Measurements from ENCODE around the gene ANKRD31. TPM values are rescaled to one million over a fixed set of nuclear protein-coding genes. Genes with fewer than 3 reads are reported as not detected.
"Not testable (repeated sequence)": the region's sequence is repeated elsewhere in the genome, so short reads cannot be mapped to it uniquely, and the experiment has no call there.

Gene ANKRD31
- total RNA-seq, 1 experiment from 2014 or later: 1.5 TPM

DNA sequence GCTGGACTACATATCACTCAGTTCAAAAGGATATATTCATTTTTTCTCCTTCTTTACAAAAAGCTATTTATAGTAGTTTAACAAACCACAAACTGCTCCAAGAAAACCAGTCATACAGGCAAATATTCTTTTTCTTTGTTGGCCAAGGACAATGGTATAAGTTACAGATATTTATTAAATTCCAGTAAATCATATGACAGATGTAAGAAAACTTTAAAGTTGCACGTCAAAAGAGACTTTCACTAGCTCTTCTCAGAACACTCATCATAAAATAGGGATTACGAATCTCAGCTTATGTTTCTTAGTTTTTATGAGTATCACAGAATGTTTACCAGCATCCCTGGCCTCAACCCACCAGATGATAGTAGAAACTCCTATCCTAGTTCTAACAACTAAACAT, 67.2 kb downstream of the ANKRD31 start:
- no TSS peak for BruUV-seq (replicated peaks)
- Mint-ChIP-seq H3K4me1 (ENCODE audit: low read depth, unreplicated experiment) (no peaks in the 10 kb centered on the region), H3K27me3 (ENCODE audit: unreplicated experiment) (no peaks in the 10 kb centered on the region), H3K4me3 (ENCODE audit: low read depth, unreplicated experiment) (no peak overlapping the region), H3K9me3 (ENCODE audit: low read depth, unreplicated experiment) (no peaks in the 10 kb centered on the region), H3K27ac (ENCODE audit: unreplicated experiment) (no peak overlapping the region), H3K36me3 (ENCODE audit: insufficient read depth, unreplicated experiment) (no peaks in the 10 kb centered on the region)
- intact Hi-C loops (cut with micrococcal nuclease; ENCODE audit: unreplicated experiment): no loop called here
- CTCF ChIA-PET: interaction anchor here (1.5 kb wide), 1 partner anchor 67 kb away, joined by 4 read pairs; the partner anchor contains the start of gene ANKRD31
- TF ChIP-seq, protein P1, sequence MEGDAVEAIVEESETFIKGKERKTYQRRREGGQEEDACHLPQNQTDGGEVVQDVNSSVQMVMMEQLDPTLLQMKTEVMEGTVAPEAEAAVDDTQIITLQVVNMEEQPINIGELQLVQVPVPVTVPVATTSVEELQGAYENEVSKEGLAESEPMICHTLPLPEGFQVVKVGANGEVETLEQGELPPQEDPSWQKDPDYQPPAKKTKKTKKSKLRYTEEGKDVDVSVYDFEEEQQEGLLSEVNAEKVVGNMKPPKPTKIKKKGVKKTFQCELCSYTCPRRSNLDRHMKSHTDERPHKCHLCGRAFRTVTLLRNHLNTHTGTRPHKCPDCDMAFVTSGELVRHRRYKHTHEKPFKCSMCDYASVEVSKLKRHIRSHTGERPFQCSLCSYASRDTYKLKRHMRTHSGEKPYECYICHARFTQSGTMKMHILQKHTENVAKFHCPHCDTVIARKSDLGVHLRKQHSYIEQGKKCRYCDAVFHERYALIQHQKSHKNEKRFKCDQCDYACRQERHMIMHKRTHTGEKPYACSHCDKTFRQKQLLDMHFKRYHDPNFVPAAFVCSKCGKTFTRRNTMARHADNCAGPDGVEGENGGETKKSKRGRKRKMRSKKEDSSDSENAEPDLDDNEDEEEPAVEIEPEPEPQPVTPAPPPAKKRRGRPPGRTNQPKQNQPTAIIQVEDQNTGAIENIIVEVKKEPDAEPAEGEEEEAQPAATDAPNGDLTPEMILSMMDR (IDR thresholded peaks at IDR 0.05; ENCODE audit: unreplicated experiment): no peak
- no peak for DNase-seq

DNA sequence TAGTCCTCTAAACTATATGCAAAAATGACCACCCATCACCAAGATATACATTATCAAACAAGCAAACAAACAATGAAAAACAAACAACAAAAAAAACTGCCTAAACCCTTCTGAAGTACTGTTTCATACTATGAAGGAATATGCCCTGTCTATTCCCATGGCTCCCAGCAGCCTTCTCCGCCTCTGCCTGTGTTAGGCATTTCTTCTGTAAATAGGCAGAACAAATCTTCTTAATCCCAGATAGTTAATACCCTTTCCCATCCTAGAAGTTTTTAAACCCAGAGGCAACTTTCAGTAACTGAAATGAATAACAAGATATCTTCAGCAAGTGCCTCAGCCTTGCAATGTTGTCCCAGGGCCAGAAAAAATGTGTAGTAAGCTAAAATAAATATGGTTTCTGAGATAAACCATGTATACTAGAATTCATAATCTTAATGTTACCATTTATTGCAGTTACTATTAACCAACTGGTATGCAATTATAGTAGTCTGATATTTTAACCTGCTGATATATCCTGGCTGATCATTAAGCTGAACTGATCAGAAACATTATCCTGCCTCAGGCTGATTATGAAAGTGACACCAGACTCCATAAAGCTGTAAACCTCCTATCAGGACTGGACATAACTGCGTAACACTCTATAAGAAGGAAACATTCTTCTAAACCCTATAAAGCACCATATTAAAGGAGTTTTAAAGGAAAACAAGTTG, 68.5 kb downstream of the ANKRD31 start:
- Mint-ChIP-seq H3K9me3 (ENCODE audit: low read depth, unreplicated experiment) (no peaks in the 10 kb centered on the region), H3K27me3 (ENCODE audit: unreplicated experiment) (no peaks in the 10 kb centered on the region), H3K4me3 (ENCODE audit: low read depth, unreplicated experiment) (no peak overlapping the region), H3K27ac (ENCODE audit: unreplicated experiment) (no peak overlapping the region), H3K36me3 (ENCODE audit: insufficient read depth, unreplicated experiment) (no peaks in the 10 kb centered on the region), H3K4me1 (ENCODE audit: low read depth, unreplicated experiment) (no peaks in the 10 kb centered on the region)
- no peak for DNase-seq
- CTCF ChIA-PET: interaction anchor here (1.5 kb wide), 1 partner anchor 69 kb away, joined by 4 read pairs; the partner anchor contains the start of gene ANKRD31
- TF ChIP-seq, protein P1 (IDR thresholded peaks at IDR 0.05; ENCODE audit: unreplicated experiment): no peak
- intact Hi-C loops (cut with micrococcal nuclease; ENCODE audit: unreplicated experiment): no loop called here
- BruUV-seq (replicated peaks): no TSS peak

DNA sequence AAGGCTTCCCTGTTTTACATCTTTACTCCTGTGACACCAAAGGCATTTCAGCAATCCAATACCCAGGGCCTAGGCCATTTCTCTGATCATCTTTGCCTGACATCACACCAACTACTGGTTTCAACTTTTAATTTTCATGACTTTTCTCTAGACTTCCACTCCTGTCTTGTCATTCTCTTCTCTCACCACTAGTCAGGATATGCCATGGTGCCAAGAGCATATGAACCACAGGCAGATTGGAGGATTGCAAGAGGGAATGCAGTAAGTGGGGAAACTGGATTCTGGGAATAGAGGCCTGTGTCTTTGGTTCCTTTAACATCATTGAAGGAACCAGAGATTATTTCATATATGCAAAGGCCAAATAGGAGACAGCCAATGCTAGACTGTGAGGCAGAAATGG, 69.3 kb downstream of the ANKRD31 start:
- CTCF ChIA-PET: no interaction called here
- Mint-ChIP-seq H3K9me3 (ENCODE audit: low read depth, unreplicated experiment) (no peaks in the 10 kb centered on the region), H3K4me1 (ENCODE audit: low read depth, unreplicated experiment) (no peaks in the 10 kb centered on the region), H3K27ac (ENCODE audit: unreplicated experiment) (no peak overlapping the region), H3K36me3 (ENCODE audit: insufficient read depth, unreplicated experiment) (no peaks in the 10 kb centered on the region), H3K4me3 (ENCODE audit: low read depth, unreplicated experiment) (no peak overlapping the region), H3K27me3 (ENCODE audit: unreplicated experiment) (no peaks in the 10 kb centered on the region)
- intact Hi-C loops (cut with micrococcal nuclease; ENCODE audit: unreplicated experiment): no loop called here
- TF ChIP-seq, protein P1 (IDR thresholded peaks at IDR 0.05; ENCODE audit: unreplicated experiment): peak; percentile 39
- no peak for DNase-seq
- BruUV-seq (replicated peaks): no TSS peak

DNA sequence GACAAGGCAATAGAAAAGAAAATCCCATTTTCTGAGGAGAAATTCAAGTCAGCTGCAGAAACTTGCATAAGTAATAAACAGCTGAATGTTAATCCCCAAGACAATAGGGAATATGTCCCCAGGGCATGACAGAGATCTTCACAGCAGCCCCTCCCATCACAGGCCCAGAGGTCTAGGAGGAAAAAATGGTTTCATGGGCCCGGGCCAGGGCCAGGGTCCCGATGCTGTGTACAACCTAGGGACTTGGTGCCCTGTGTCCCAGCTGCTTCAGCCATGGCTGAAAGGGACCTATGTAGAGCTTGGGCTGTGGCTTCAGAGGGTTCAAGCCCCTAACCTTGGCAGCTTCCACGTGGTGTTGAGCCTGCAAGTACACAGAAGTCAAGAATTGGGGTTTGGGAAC, 75.2 kb downstream of the ANKRD31 start:
- CTCF ChIA-PET; H3K27me3 Mint-ChIP-seq (ENCODE audit: unreplicated experiment); H3K4me1 Mint-ChIP-seq (ENCODE audit: low read depth, unreplicated experiment): not testable (repeated sequence)

DNA sequence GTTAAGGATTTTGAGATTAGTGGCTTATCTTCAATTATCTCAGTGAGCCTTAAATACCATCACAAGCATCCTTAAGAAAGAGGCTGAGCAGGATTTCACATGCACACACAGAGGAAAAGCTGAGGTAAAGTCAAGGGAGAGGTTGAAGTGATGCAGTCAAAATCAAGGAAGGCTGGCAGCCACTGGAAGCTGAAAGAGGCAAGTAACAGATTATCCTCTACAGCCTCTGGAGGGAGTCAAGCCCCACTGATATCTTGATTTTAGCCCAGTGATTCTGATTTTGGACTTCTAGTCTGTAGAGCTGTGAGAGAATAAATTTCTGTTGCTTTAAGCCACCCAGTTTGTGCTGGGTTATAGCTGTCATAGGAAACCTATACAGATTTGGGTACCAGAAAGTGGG, 80.1 kb downstream of the ANKRD31 start:
- Mint-ChIP-seq H3K27me3 (ENCODE audit: unreplicated experiment) (no peaks in the 10 kb centered on the region), H3K36me3 (ENCODE audit: insufficient read depth, unreplicated experiment) (no peaks in the 10 kb centered on the region), H3K27ac (ENCODE audit: unreplicated experiment) (no peak overlapping the region), H3K4me3 (ENCODE audit: low read depth, unreplicated experiment) (no peak overlapping the region), H3K9me3 (ENCODE audit: low read depth, unreplicated experiment) (peaks cover 9% of the 10 kb centered on the region), H3K4me1 (ENCODE audit: low read depth, unreplicated experiment) (peaks cover 18% of the 10 kb centered on the region)
- DNase-seq: peak; percentile 16
- no TSS peak for BruUV-seq (replicated peaks)
- TF ChIP-seq, protein P1 (IDR thresholded peaks at IDR 0.05; ENCODE audit: unreplicated experiment): peak; percentile 20
- CTCF ChIA-PET: interaction anchor here (0.6 to 1.5 kb wide), 5 partner anchors 79 to 231 kb away, joined by 3 to 5 read pairs (median 3); partner anchors contain the start of gene ANKRD31
- intact Hi-C loops (cut with micrococcal nuclease; ENCODE audit: unreplicated experiment): loop anchor here (1.0 kb wide), 1 partner anchor 109 kb away; no protein-coding TSS in a partner anchor

More for the DNA sequence above, 75.2 kb downstream of the ANKRD31 start:
- DNase-seq; H3K4me3 Mint-ChIP-seq (ENCODE audit: low read depth, unreplicated experiment); intact Hi-C loops (cut with micrococcal nuclease; ENCODE audit: unreplicated experiment); H3K36me3 Mint-ChIP-seq (ENCODE audit: insufficient read depth, unreplicated experiment); BruUV-seq (replicated peaks); H3K27ac Mint-ChIP-seq (ENCODE audit: unreplicated experiment); H3K9me3 Mint-ChIP-seq (ENCODE audit: low read depth, unreplicated experiment): not testable (repeated sequence)

Measured in Calu3 (cell line).